Endothelial cell of umbilical vein (primary cell): ENCODE results near the gene GADL1. TPM values are rescaled to one million over a fixed set of nuclear protein-coding genes. Genes with fewer than 3 reads are reported as not detected.

Source experiments
- BruUV-seq: library from RNA; stranded (reverse); fragments of 400-500 nt; replicated peaks from 2 replicates; lab custom pipeline; 2021; lab: Mats Ljungman, UMichigan
- CTCF ChIA-PET: fragments of 300-600, 350-600 bp; sonication (Branson Sonifier 250); formaldehyde crosslinking; loops from one replicate; lab custom pipeline; 2021; ENCODE audit warnings: antibody characterized with exemption, inconsistent platforms; lab: Charles Lee
- POLR2A ChIA-PET: fragments of 300-600, 350-600 bp; sonication (Branson Sonifier 250); formaldehyde crosslinking; loops from one replicate; lab custom pipeline; 2021; ENCODE audit warnings: antibody characterized with exemption, inconsistent platforms; lab: Charles Lee
- DNase-seq: peaks from one replicate; pipeline ENCODE4 v3.0.0-alpha.2; 2011; ENCODE audit warnings: low read depth, low spot score
- FAIRE-seq: peaks from 2 replicates; lab custom pipeline; 2011; peaks lifted over from hg19 to GRCh38; lab: Jason Lieb, UNC
- H2AFZ ChIP-seq: 2 replicates; pipeline ENCODE4 v1.6.0; 2012; ENCODE audit warnings: low read depth, low read length, control low read depth, inconsistent platforms
- H3K27ac ChIP-seq: 2 replicates; pipeline ENCODE4 v1.5.1; 2011; ENCODE audit warnings: low read depth, mild to moderate bottlenecking, control low read depth, low read length, moderate library complexity; ENCODE audit not compliant: insufficient read depth
- H3K27me3 ChIP-seq, 2 experiments: 2 replicates each; pipeline versions ENCODE4 v1.6.0 to v1.6.1; 2011; ENCODE audit warnings: low read length in 2 of 2, mixed read lengths in 1 of 2; ENCODE audit not compliant: control insufficient read depth in 2 of 2, insufficient read depth in 2 of 2
- H3K36me3 ChIP-seq, 2 experiments: 2 replicates in 1 of 2; 3 replicates in 1 of 2; pipeline ENCODE4 v1.5.1; 2011; ENCODE audit warnings: low read length in 2 of 2, mild to moderate bottlenecking in 1 of 2, moderate library complexity in 1 of 2; ENCODE audit not compliant: control insufficient read depth in 2 of 2, insufficient read depth in 2 of 2; ENCODE audit errors: extremely low read depth in 1 of 2
- H3K4me1 ChIP-seq: 3 replicates; pipeline ENCODE4 v1.5.1; 2011; ENCODE audit warnings: mild to moderate bottlenecking, low read length; ENCODE audit not compliant: control insufficient read depth, insufficient read depth; ENCODE audit errors: extremely low read depth
- H3K4me2 ChIP-seq: 2 replicates; pipeline ENCODE4 v1.6.1; 2011; ENCODE audit warnings: low read length, control low read depth, mixed read lengths; ENCODE audit not compliant: insufficient read depth
- H3K4me3 ChIP-seq, 3 experiments: fragments of 200-600 bp in 1 of 3; sonication (generic), shearing (Covaris generic) in 1 of 3; replicated peaks in 1 of 3; 2 replicates each; pipeline ENCODE4 v1.5.1; 2011 to 2016; ENCODE audit warnings: control low read depth in 3 of 3, low read length in 3 of 3, mild to moderate bottlenecking in 2 of 3, inconsistent platforms in 1 of 3, low read depth in 1 of 3, moderate library complexity in 1 of 3; ENCODE audit not compliant: insufficient read depth in 1 of 3
- H3K79me2 ChIP-seq: 2 replicates; pipeline ENCODE4 v1.6.0; 2012; ENCODE audit warnings: low read length, inconsistent platforms; ENCODE audit not compliant: control insufficient read depth, insufficient read depth
- H3K9ac ChIP-seq: replicated peaks from 2 replicates; pipeline ENCODE3; 2011; ENCODE audit warnings: low read length, control low read depth; ENCODE audit not compliant: insufficient read depth; ENCODE audit errors: extremely low read depth
- H3K9me1 ChIP-seq: replicated peaks from 3 replicates; pipeline ENCODE4 v1.6.0; 2011; ENCODE audit warnings: mild to moderate bottlenecking, low read length; ENCODE audit not compliant: control insufficient read depth, insufficient read depth; ENCODE audit errors: extremely low read depth
- H3K9me3 ChIP-seq: replicated peaks from 2 replicates; pipeline ENCODE4 v1.5.1; 2012; ENCODE audit warnings: low read length, inconsistent platforms; ENCODE audit not compliant: control insufficient read depth, insufficient read depth
- H4K20me1 ChIP-seq: replicated peaks from 2 replicates; pipeline ENCODE3; 2011; ENCODE audit warnings: mild to moderate bottlenecking, low read length; ENCODE audit not compliant: control insufficient read depth, insufficient read depth; ENCODE audit errors: extremely low read depth
- CTCF ChIP-seq, 2 donors: IDR thresholded peaks; 1 replicate in 1 of 2; 2 replicates in 1 of 2; pipeline ENCODE4 v1.5.1; 2011; ENCODE audit warnings: low read length in 2 of 2, mild to moderate bottlenecking in 2 of 2, moderate library complexity in 2 of 2, control low read depth in 1 of 2, inconsistent platforms in 1 of 2, low read depth in 1 of 2; ENCODE audit not compliant: insufficient read depth in 1 of 2; ENCODE audit errors: extremely low read depth in 1 of 2
- EZH2 ChIP-seq: IDR thresholded peaks from 2 replicates; pipeline ENCODE4 v1.6.1; 2012; ENCODE audit warnings: borderline replicate concordance, low read depth, mild to moderate bottlenecking, moderate library complexity, low read length, inconsistent platforms; ENCODE audit not compliant: severe bottlenecking
- FOS ChIP-seq: IDR thresholded peaks from 2 replicates; pipeline ENCODE4 v1.6.1; 2011; ENCODE audit warnings: mild to moderate bottlenecking, low read length, moderate library complexity, borderline replicate concordance; ENCODE audit not compliant: insufficient read depth
- GATA2 ChIP-seq: IDR thresholded peaks from 2 replicates; pipeline ENCODE4 v1.7.0; 2011; ENCODE audit warnings: low read depth, mild to moderate bottlenecking, moderate library complexity, mixed read lengths, low read length; ENCODE audit not compliant: insufficient read length, insufficient read depth
- JUN ChIP-seq: IDR thresholded peaks from 2 replicates; pipeline ENCODE4 v1.6.1; 2011; ENCODE audit warnings: borderline replicate concordance, low read depth; ENCODE audit not compliant: insufficient read length, insufficient read depth
- MAX ChIP-seq: IDR thresholded peaks from 2 replicates; pipeline ENCODE4 v1.6.1; 2011; ENCODE audit not compliant: insufficient read depth, insufficient read length
- MYC ChIP-seq: IDR thresholded peaks from one replicate; pipeline ENCODE4 v1.6.1; 2011; ENCODE audit warnings: mild to moderate bottlenecking, low read depth, low read length
- POLR2A ChIP-seq: IDR thresholded peaks from 2 replicates; pipeline ENCODE4 v1.6.1; 2012; ENCODE audit warnings: low read depth, mild to moderate bottlenecking, control low read depth, low read length
- POLR2AphosphoS5 ChIP-seq: IDR thresholded peaks from 2 replicates; pipeline ENCODE4 v1.6.1; 2012; ENCODE audit warnings: low read depth, mild to moderate bottlenecking, control low read depth, low read length, moderate library complexity; ENCODE audit not compliant: insufficient read depth
- dilution Hi-C: fragments of 300-500 bp; cut with MboI; formaldehyde crosslinking; loops from one replicate; pipeline ENCODE4 v1.15.0; 2019; ENCODE audit warnings: low sequenced_read_pairs; ENCODE audit not compliant: extremely low pct_ligation_motif_present
- intact Hi-C: fragments of 100-400 bp; cut with micrococcal nuclease; formaldehyde crosslinking; loops from one replicate; pipeline ENCODE4 v1.10.0; 2022
- polyA plus RNA-seq, 4 experiments: library from polyadenylated mRNA; depleted of rRNA in 3 of 4; stranded (reverse) in 3 of 4; unstranded in 1 of 4; fragments of >200 nt; gene quantifications; 2 replicates each; pipeline versions ENCODE4 v1.2.1 to v1.2.3, GENCODE V29; 2011 to 2012; ENCODE audit warnings: missing spikeins in 1 of 4
- total RNA-seq: library from RNA; stranded (reverse); gene quantifications from 2 replicates; pipeline ENCODE4 v1.2.3, GENCODE V29; 2021

Gene GADL1
- total and polyA plus RNA-seq, 2 donors (not counting 3 experiments of a cell fraction or from before 2014, with no cell fraction given) = not detected

GRCh38 chr3:30813734-30814133, 80.7 kb downstream of the GADL1 start:
- no peak for TF ChIP-seq GATA2
- TF ChIP-seq MAX = no peak
- TF ChIP-seq CTCF (IDR thresholded peaks at IDR 0.05; ENCODE audit: extremely low read depth in 1 of 2, insufficient read depth in 1 of 2, low read depth in 1 of 2, low read length in 2 of 2) = no peak
- no peak for TF ChIP-seq EZH2
- no peak for TF ChIP-seq POLR2AphosphoS5
- no peak for TF ChIP-seq MYC
- no peak for TF ChIP-seq POLR2A
- TF ChIP-seq FOS = no peak
- no peak for TF ChIP-seq JUN
- H3K27ac ChIP-seq = no peak overlapping the region
- dilution Hi-C loops = no loop called here
- no peak overlapping the region for H2AFZ ChIP-seq
- CTCF ChIA-PET = no interaction called here
- H3K79me2 ChIP-seq = no peaks in the 10 kb centered on the region
- H3K36me3 ChIP-seq = no peaks in the 10 kb centered on the region
- no peaks in the 10 kb centered on the region for H3K4me1 ChIP-seq
- no peaks in the 10 kb centered on the region for H4K20me1 ChIP-seq
- no peaks in the 10 kb centered on the region for H3K9me1 ChIP-seq
- H3K9ac ChIP-seq = no peak overlapping the region
- POLR2A ChIA-PET = no interaction called here
- no TSS peak for BruUV-seq
- no peak for DNase-seq
- no peak overlapping the region for H3K4me3 ChIP-seq
- no peak overlapping the region for H3K4me2 ChIP-seq
- intact Hi-C loops = no loop called here
- no peak for FAIRE-seq
- H3K9me3 ChIP-seq = no peaks in the 10 kb centered on the region
- H3K27me3 ChIP-seq = peaks cover 9 to 23% of the 10 kb centered on the region in 2 experiments
